T-cell (primary cell): ENCODE results near the gene CELF2. TPM values are rescaled to one million over a fixed set of nuclear protein-coding genes. Genes with fewer than 3 reads are reported as not detected.

Source experiments
- ATAC-seq, 4 experiments: fragments of 200-7000 bp in 3 of 4; fragments of 150-1000 bp in 1 of 4; cut with Tn5 transposase; replicated peaks in 1 of 4; 1 replicate in 3 of 4; 2 replicates in 1 of 4; pipeline ENCODE4 v1.10.0; 2021; ENCODE audit warnings: moderate library complexity in 3 of 4, mild to moderate bottlenecking in 2 of 4, moderate number of reproducible peaks in 1 of 4
- CTCF ChIA-PET, 2 donors: fragments of 300-600 bp; sonication (Branson Sonifier 250); formaldehyde crosslinking; loops; one replicate each; lab custom pipeline; 2022; ENCODE audit warnings: antibody characterized with exemption in 2 of 2; lab: Charles Lee
- POLR2A ChIA-PET, 2 donors: fragments of 300-600 bp; sonication (Branson Sonifier 250); formaldehyde crosslinking; loops; one replicate each; lab custom pipeline; 2022; ENCODE audit warnings: antibody characterized with exemption in 2 of 2; lab: Charles Lee
- DNase-seq, 35 experiments: peaks; one replicate each; pipeline versions ENCODE4 v3.0.0 to v3.0.0-alpha.2; 2013 to 2023
- H3K27ac ChIP-seq: one replicate; pipeline ENCODE4 v1.5.1; 2013; ENCODE audit warnings: low read length
- H3K27me3 ChIP-seq, 2 experiments: replicated peaks in 1 of 2; 1 replicate in 1 of 2; 2 replicates in 1 of 2; pipeline versions ENCODE4 v1.6.1 to v1.7.0; 2013; ENCODE audit warnings: low read length in 1 of 2, mixed read lengths in 1 of 2; ENCODE audit not compliant: control insufficient read depth in 2 of 2, insufficient read depth in 2 of 2; ENCODE audit errors: extremely low read depth in 1 of 2
- H3K36me3 ChIP-seq, 2 donors: 1 replicate in 1 of 2; 2 replicates in 1 of 2; pipeline versions ENCODE4 v1.6.1 to v1.7.0; 2013; ENCODE audit warnings: low read length in 1 of 2; ENCODE audit not compliant: control insufficient read depth in 2 of 2, insufficient read depth in 1 of 2; ENCODE audit errors: extremely low read depth in 1 of 2
- H3K4me1 ChIP-seq, 2 experiments: 1 replicate in 1 of 2; 2 replicates in 1 of 2; pipeline versions ENCODE4 v1.6.1 to v1.7.0; 2013; ENCODE audit warnings: low read length in 2 of 2, mixed read lengths in 1 of 2; ENCODE audit not compliant: insufficient read depth in 2 of 2, control insufficient read depth in 1 of 2; ENCODE audit errors: extremely low read depth in 1 of 2
- H3K4me3 ChIP-seq, 2 donors: 1 replicate in 1 of 2; 2 replicates in 1 of 2; pipeline versions ENCODE4 v1.5.1 to v1.7.0; 2013; ENCODE audit warnings: mild to moderate bottlenecking in 2 of 2, low read length in 1 of 2, moderate library complexity in 1 of 2; ENCODE audit not compliant: control insufficient read depth in 1 of 2; ENCODE audit errors: extremely low read depth in 1 of 2
- H3K9me3 ChIP-seq: 2 replicates; pipeline ENCODE4 v1.7.0; 2013
- H3K27ac Mint-ChIP-seq, 2 donors: one replicate each; pipeline ENCODE4 v1.8.0; 2020 to 2021; ENCODE audit warnings: mild to moderate bottlenecking in 2 of 2, mixed read lengths in 2 of 2
- H3K27me3 Mint-ChIP-seq, 2 donors: one replicate each; pipeline ENCODE4 v1.8.0; 2021 to 2022; ENCODE audit warnings: mixed read lengths in 2 of 2
- H3K36me3 Mint-ChIP-seq: one replicate; pipeline ENCODE4 v1.8.0; 2021; ENCODE audit warnings: mixed read lengths
- H3K4me1 Mint-ChIP-seq, 3 donors: one replicate each; pipeline ENCODE4 v1.8.0; 2020 to 2022; ENCODE audit warnings: mixed read lengths in 3 of 3, mild to moderate bottlenecking in 1 of 3
- H3K4me3 Mint-ChIP-seq, 3 donors: one replicate each; pipeline ENCODE4 v1.8.0; 2020 to 2022; ENCODE audit warnings: mild to moderate bottlenecking in 3 of 3, mixed read lengths in 3 of 3, moderate library complexity in 3 of 3
- H3K9me3 Mint-ChIP-seq, 3 donors: one replicate each; pipeline ENCODE4 v1.8.0; 2020 to 2022; ENCODE audit warnings: mixed read lengths in 3 of 3
- WGBS: methylation state at CpG from one replicate; pipeline ENCODE4 v1.1.5; 2013; ENCODE audit warnings: missing lambda C conversion rate; ENCODE audit not compliant: insufficient coverage; 5-methylcytosine and 5-hydroxymethylcytosine counted together
- total RNA-seq, 35 experiments: library from RNA in 6 of 35; stranded (reverse) in 6 of 35; fragments of 120-200 nt in 1 of 35; gene quantifications; one replicate each; pipeline versions ENCODE4 v1.2.1 to v1.2.4 and lab custom pipeline; 2013 to 2026

Gene CELF2
- total RNA-seq, 5 donors from 2014 or later (not counting 1 experiment from before 2014, with no cell fraction given): 149 to 225 (median 166) TPM

- 97% methylated on average over 8 of the region's 10 CpGs for WGBS
- H3K4me1 ChIP-seq: peaks cover 16 to 61% of the 10 kb centered on the region in 2 experiments
- peak overlapping the region in 1 of 2 donors; percentile 83 for H3K27ac Mint-ChIP-seq
- H3K4me3 Mint-ChIP-seq: peak overlapping the region in 1 of 3 donors; percentile 36
- ATAC-seq: no peak
- ChIA-PET POLR2A (interaction anchor here (1.0 to 1.1 kb wide), 2 partner anchors 14 to 22 kb away, joined by 3 read pairs; no protein-coding TSS in a partner anchor), CTCF (interaction anchor here in 1 of 2 donors (0.8 to 1.0 kb wide), 2 partner anchors 8 to 294 kb away, joined by 3 to 5 read pairs; no protein-coding TSS in a partner anchor)
- no peaks in the 10 kb centered on the region for H3K27me3 ChIP-seq
- H3K4me1 Mint-ChIP-seq: peaks cover 97 to 100% (median 99%) of the 10 kb centered on the region in 3 donors
- no peak overlapping the region for H3K4me3 ChIP-seq
- H3K36me3 Mint-ChIP-seq: peaks cover 58% of the 10 kb centered on the region
- no peaks in the 10 kb centered on the region for H3K9me3 Mint-ChIP-seq
- H3K9me3 ChIP-seq: no peaks in the 10 kb centered on the region
- H3K27me3 Mint-ChIP-seq: no peaks in the 10 kb centered on the region
- DNase-seq: no peak
- peaks cover 3 to 82% of the 10 kb centered on the region in 2 donors for H3K36me3 ChIP-seq
- H3K27ac ChIP-seq: peak overlapping the region; percentile 21
Measured at GRCh38 chr10:11214407-11214806, 196.7 kb downstream of the CELF2 start.

GRCh38 chr10:11215471-11215870 is 197.8 kb downstream of the CELF2 start:
- H3K4me1 Mint-ChIP-seq: peaks cover 95 to 99% (median 97%) of the 10 kb centered on the region in 3 donors
- peaks cover 3 to 88% of the 10 kb centered on the region in 2 donors for H3K36me3 ChIP-seq
- H3K9me3 ChIP-seq: no peaks in the 10 kb centered on the region
- ATAC-seq (no peak), DNase-seq (no peak)
- ChIA-PET CTCF (interaction anchor here in 1 of 2 donors (0.8 kb wide), 1 partner anchor 295 kb away, joined by 5 read pairs; no protein-coding TSS in a partner anchor), POLR2A (interaction anchor here in 1 of 2 donors (1.0 kb wide), 1 partner anchor 21 kb away, joined by 3 read pairs; no protein-coding TSS in a partner anchor)
- no peaks in the 10 kb centered on the region for H3K27me3 Mint-ChIP-seq
- peaks cover 64% of the 10 kb centered on the region for H3K36me3 Mint-ChIP-seq
- peak overlapping the region in 1 of 3 donors; percentile 36 for H3K4me3 Mint-ChIP-seq
- 100% methylated on average over 1 of the region's 4 CpGs for WGBS
- no peak overlapping the region for H3K4me3 ChIP-seq
- peak overlapping the region; percentile 8 for H3K27ac ChIP-seq
- no peaks in the 10 kb centered on the region for H3K9me3 Mint-ChIP-seq
- H3K4me1 ChIP-seq: peaks cover 6 to 50% of the 10 kb centered on the region in 2 experiments
- no peaks in the 10 kb centered on the region for H3K27me3 ChIP-seq
- peak overlapping the region; percentile 57 to 83 for H3K27ac Mint-ChIP-seq

- Histone ChIP-seq H3K4me1 (peaks cover 4 to 44% of the 10 kb centered on the region in 2 experiments), H3K27me3 (no peaks in the 10 kb centered on the region), H3K9me3 (no peaks in the 10 kb centered on the region), H3K4me3 (no peak overlapping the region), H3K27ac (no peak overlapping the region), H3K36me3 (peaks cover 6 to 90% of the 10 kb centered on the region in 2 donors)
- ChIA-PET POLR2A (interaction anchor here (0.7 to 1.3 kb wide), 3 partner anchors 19 to 454 kb away, joined by 3 to 4 read pairs (median 3); no protein-coding TSS in a partner anchor), CTCF (interaction anchor here in 1 of 2 donors (1.2 to 2.0 kb wide), 4 partner anchors 9 to 46 kb away, joined by 3 to 7 read pairs (median 4); no protein-coding TSS in a partner anchor)
- no peaks in the 10 kb centered on the region for H3K9me3 Mint-ChIP-seq
- H3K4me1 Mint-ChIP-seq: peaks cover 95 to 98% (median 96%) of the 10 kb centered on the region in 3 donors
- H3K27ac Mint-ChIP-seq: peak overlapping the region in 1 of 2 donors; percentile 50
- ATAC-seq: no peak
- WGBS: no CpG with 5 or more reads among the region's 3 CpGs
- no peaks in the 10 kb centered on the region for H3K27me3 Mint-ChIP-seq
- no peak overlapping the region for H3K4me3 Mint-ChIP-seq
- no peak for DNase-seq
- H3K36me3 Mint-ChIP-seq: peaks cover 67% of the 10 kb centered on the region
Measured at GRCh38 chr10:11217521-11217920, 199.8 kb downstream of the CELF2 start.

DNA sequence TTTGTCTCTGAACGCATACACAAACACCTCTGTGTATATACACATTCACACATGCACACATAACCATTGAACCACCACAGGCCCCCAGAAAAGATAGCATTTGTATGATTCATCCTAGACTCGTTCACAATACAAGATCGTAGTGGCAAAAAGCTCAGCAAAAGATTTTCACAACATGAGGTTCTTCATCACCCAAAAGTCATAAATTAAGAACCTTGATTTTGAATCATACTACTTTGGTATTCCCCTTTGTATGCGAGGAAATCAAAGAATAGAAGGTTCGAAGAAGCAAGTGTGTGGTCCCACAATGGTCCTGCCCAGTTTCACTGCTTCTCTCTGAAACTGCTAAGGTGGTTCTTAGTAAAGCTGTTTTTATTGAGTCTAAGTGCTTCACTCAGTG is 200.7 kb downstream of the CELF2 start:
- Histone ChIP-seq H3K36me3 (peaks cover 3 to 91% of the 10 kb centered on the region in 2 donors), H3K9me3 (no peaks in the 10 kb centered on the region), H3K4me3 (no peak overlapping the region), H3K27me3 (no peaks in the 10 kb centered on the region), H3K4me1 (peaks cover 8 to 42% of the 10 kb centered on the region in 2 experiments), H3K27ac (peak overlapping the region; percentile 0)
- CTCF ChIA-PET: interaction anchor here in 1 of 2 donors (0.5 kb wide), 1 partner anchor 113 kb away, joined by 9 read pairs; no protein-coding TSS in a partner anchor
- 18% methylated on average over 2 of the region's 5 CpGs for WGBS
- no peaks in the 10 kb centered on the region for H3K9me3 Mint-ChIP-seq
- H3K4me1 Mint-ChIP-seq: peaks cover 93 to 96% (median 95%) of the 10 kb centered on the region in 3 donors
- POLR2A ChIA-PET: no interaction called here
- peaks cover 66% of the 10 kb centered on the region for H3K36me3 Mint-ChIP-seq
- no peak overlapping the region for H3K4me3 Mint-ChIP-seq
- peak overlapping the region; percentile 41 to 50 for H3K27ac Mint-ChIP-seq
- H3K27me3 Mint-ChIP-seq: no peaks in the 10 kb centered on the region
- ATAC-seq (peak in 2 of 4 experiments; percentile 41 to 43), DNase-seq (no peak)

DNA sequence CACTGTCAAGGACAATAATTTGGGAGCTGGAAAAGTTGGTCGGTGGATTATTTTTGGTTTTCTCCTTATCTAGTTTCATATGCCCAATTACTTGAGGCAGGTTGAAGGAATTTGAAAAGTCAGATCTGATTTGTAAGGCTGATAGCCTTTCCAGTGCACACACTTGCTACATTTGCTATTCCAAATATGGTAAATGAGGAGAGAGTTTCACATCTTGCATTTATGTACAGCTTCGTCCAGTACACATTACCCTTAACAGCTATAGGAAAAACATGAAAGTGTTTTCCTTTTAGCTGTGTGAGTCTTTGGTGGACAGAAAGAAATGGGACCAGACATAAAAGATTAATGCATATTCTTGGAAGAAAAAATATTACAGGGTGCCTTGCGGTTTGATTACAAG is 201.8 kb downstream of the CELF2 start:
- Histone ChIP-seq H3K9me3 (no peaks in the 10 kb centered on the region), H3K27me3 (no peaks in the 10 kb centered on the region), H3K27ac (no peak overlapping the region), H3K4me3 (no peak overlapping the region), H3K4me1 (peaks cover 10 to 38% of the 10 kb centered on the region in 2 experiments), H3K36me3 (peaks cover 3 to 90% of the 10 kb centered on the region in 2 donors)
- Mint-ChIP-seq H3K9me3 (no peaks in the 10 kb centered on the region), H3K4me3 (no peak overlapping the region), H3K4me1 (peaks cover 95 to 96% (median 95%) of the 10 kb centered on the region in 3 donors), H3K27ac (peak overlapping the region; percentile 36 to 50), H3K36me3 (peaks cover 67% of the 10 kb centered on the region), H3K27me3 (no peaks in the 10 kb centered on the region)
- no CpG with 5 or more reads among the region's 3 CpGs for WGBS
- ChIA-PET CTCF (interaction anchor here in 1 of 2 donors (2.3 kb wide), 1 partner anchor 10 kb away, joined by 5 read pairs; no protein-coding TSS in a partner anchor), POLR2A (interaction anchor here (0.5 to 0.8 kb wide), 4 partner anchors 13 to 74 kb away, joined by 3 to 8 read pairs (median 3); no protein-coding TSS in a partner anchor)
- DNase-seq: no peak
- no peak for ATAC-seq

- Histone ChIP-seq H3K36me3 (peaks cover 3 to 83% of the 10 kb centered on the region in 2 donors), H3K27me3 (no peaks in the 10 kb centered on the region), H3K4me3 (no peak overlapping the region), H3K27ac (no peak overlapping the region), H3K4me1 (peaks cover 37 to 53% of the 10 kb centered on the region in 2 experiments), H3K9me3 (no peaks in the 10 kb centered on the region)
- Mint-ChIP-seq H3K9me3 (no peaks in the 10 kb centered on the region), H3K27ac (peak overlapping the region; percentile 5 to 49), H3K27me3 (no peaks in the 10 kb centered on the region), H3K4me3 (no peak overlapping the region), H3K36me3 (peaks cover 53% of the 10 kb centered on the region), H3K4me1 (peaks cover 95 to 96% (median 95%) of the 10 kb centered on the region in 3 donors)
- ChIA-PET CTCF (no interaction called here), POLR2A (no interaction called here)
- no peak for DNase-seq
- no peak for ATAC-seq
- WGBS: 84% methylated on average over 9 of the region's 9 CpGs
Measured at GRCh38 chr10:11223081-11223480, 205.4 kb downstream of the CELF2 start.
